ENCODE results near the gene SRD5A1. TPM values are rescaled to one million over a fixed set of nuclear protein-coding genes. Genes with fewer than 3 reads are reported as not detected.

Gene SRD5A1
- total and polyA plus RNA-seq, 2 of the 8 experiments (the other 6 are each of a cell fraction or from before 2014, with no cell fraction given), result 34.7 to 42.4 TPM

GRCh38 chr5:6616632-6617031, 16.6 kb upstream of the SRD5A1 start:
- TF ChIP-seq GABPA (IDR thresholded peaks at IDR 0.05; ENCODE audit: borderline replicate concordance, insufficient read depth, low read length), result no peak
- no peak for TF ChIP-seq ATF2 (IDR thresholded peaks at IDR 0.05; ENCODE audit: low read length)
- TF ChIP-seq CREB1 (IDR thresholded peaks at IDR 0.05), result no peak
- TF ChIP-seq EP300 (IDR thresholded peaks at IDR 0.05; ENCODE audit: borderline replicate concordance in 1 of 2, low read depth in 2 of 2, low read length in 2 of 2), result no peak
- no peak for TF ChIP-seq SUZ12 (IDR thresholded peaks at IDR 0.05; ENCODE audit: low read length)
- no peak for TF ChIP-seq JUND (IDR thresholded peaks at IDR 0.05; ENCODE audit: low read length)
- no peak for TF ChIP-seq CTCF (IDR thresholded peaks at IDR 0.05; ENCODE audit: control extremely low read depth in 1 of 3, insufficient read depth in 1 of 3, low read depth in 1 of 3, low read length in 3 of 3)
- peaks cover 10 to 57% of the 10 kb centered on the region in 2 experiments for H3K79me2 ChIP-seq (ENCODE audit: control insufficient read depth in 1 of 2, insufficient read depth in 2 of 2, low read length in 2 of 2)
- no peak overlapping the region for H3K27ac ChIP-seq (ENCODE audit: low read depth, low read length)
- H3K4me3 ChIP-seq (ENCODE audit: extremely low read depth in 1 of 4, insufficient read depth in 2 of 4, low read depth in 3 of 4, low read length in 4 of 4), result no peak overlapping the region
- H2BK5ac ChIP-seq (ENCODE audit: low read depth, low read length), result no peak overlapping the region
- no peaks in the 10 kb centered on the region for H3K23me2 ChIP-seq (ENCODE audit: low read depth, low read length)
- H2BK20ac ChIP-seq (ENCODE audit: low read length), result no peak overlapping the region
- no peak overlapping the region for H2BK120ac ChIP-seq (replicated peaks; ENCODE audit: low read depth, low read length)
- H3K9me3 ChIP-seq (ENCODE audit: insufficient read depth in 2 of 2, low read depth in 1 of 2, low read length in 1 of 2), result no peaks in the 10 kb centered on the region
- no peak overlapping the region for H3K4ac ChIP-seq (replicated peaks; ENCODE audit: insufficient read length, low read depth, low read length)
- DNase-seq (ENCODE audit: low read depth in 1 of 2, low spot score in 2 of 2), result no peak
- no peak for FAIRE-seq
- H4K20me1 ChIP-seq (replicated peaks in 1 of 2; ENCODE audit: control insufficient read depth in 1 of 2, insufficient read depth in 2 of 2, low read length in 2 of 2), result peaks cover 16 to 34% of the 10 kb centered on the region in 2 experiments
- H2BK12ac ChIP-seq (ENCODE audit: low read depth, low read length), result no peak overlapping the region
- peaks cover 27 to 94% (median 70%) of the 10 kb centered on the region in 4 experiments for H3K36me3 ChIP-seq (ENCODE audit: control insufficient read depth in 2 of 4, insufficient read depth in 4 of 4, low read length in 3 of 4)
- peaks cover 7% of the 10 kb centered on the region; the same call in 1 of the 2 replicates for H3K79me1 ChIP-seq (ENCODE audit: low read depth, low read length)
- H3K18ac ChIP-seq (ENCODE audit: extremely low read depth, low read length), result no peak overlapping the region
- no peak overlapping the region for H4K91ac ChIP-seq (replicated peaks; ENCODE audit: insufficient read length, low read length)
- no peak overlapping the region for H3K56ac ChIP-seq (replicated peaks; ENCODE audit: insufficient read length, low read depth, low read length)
- H2AK5ac ChIP-seq (ENCODE audit: low read depth, low read length), result no peak overlapping the region
- H3K4me2 ChIP-seq (ENCODE audit: insufficient read depth in 1 of 2, low read depth in 2 of 2, low read length in 2 of 2), result no peak overlapping the region
- H3K9ac ChIP-seq (replicated peaks in 1 of 4; ENCODE audit: extremely low read depth in 1 of 4, low read depth in 3 of 4, low read length in 3 of 4), result no peak overlapping the region
- no peak overlapping the region for H2BK15ac ChIP-seq (ENCODE audit: low read length)
- no peak overlapping the region for H3K14ac ChIP-seq (ENCODE audit: insufficient read length)
- 94% methylated on average over 6 of the region's 6 CpGs; no CpG with 5 or more reads in 1 of the 2 experiments for WGBS, 2 experiments (ENCODE audit: extremely low coverage in 1 of 2, insufficient coverage in 1 of 2, insufficient read length in 1 of 2, insufficient replicate concordance in 2 of 2, low coverage in 1 of 2, low lambda C conversion rate in 2 of 2, missing lambda C conversion rate in 1 of 2)
- no peak overlapping the region for H2AFZ ChIP-seq (ENCODE audit: low read length)
- H3K27me3 ChIP-seq (replicated peaks in 1 of 4; ENCODE audit: control insufficient read depth in 3 of 4, extremely low read depth in 1 of 4, insufficient read depth in 3 of 4, low read length in 3 of 4), result no peaks in the 10 kb centered on the region
- ChIA-PET POLR2A (ENCODE audit: partially characterized antibody) (interaction anchor here (1.0 kb wide), 1 partner anchor 16 kb away, joined by 3 read pairs; the partner anchor contains the start of genes NSUN2 and SRD5A1), CTCF (ENCODE audit: partially characterized antibody) (no interaction called here)
- no peaks in the 10 kb centered on the region for H3K4me1 ChIP-seq (replicated peaks in 1 of 4; ENCODE audit: control insufficient read depth in 3 of 4, insufficient read depth in 4 of 4, low read length in 3 of 4)
- no peak overlapping the region for H3K23ac ChIP-seq (ENCODE audit: insufficient read length)
- no peak overlapping the region for H4K5ac ChIP-seq (ENCODE audit: insufficient read length, low read depth, low read length)
- no peak overlapping the region for H4K8ac ChIP-seq (ENCODE audit: extremely low read depth, insufficient read depth, low read length)

Measured in H1 (cell line).